Heart right ventricle (tissue), 16 donors: Measurements from ENCODE around the gene SPATA16. TPM values are rescaled to one million over a fixed set of nuclear protein-coding genes. Genes with fewer than 3 reads are reported as not detected.

Experiments used
- ATAC-seq, 8 donors: fragments of 200-7000 bp; cut with Tn5 transposase; one replicate each; pipeline ENCODE4 v1.9.1; 2020; ENCODE audit warnings: mild to moderate bottlenecking in 8 of 8, moderate library complexity in 8 of 8, moderate number of reproducible peaks in 1 of 8
- DNase-seq, 2 donors: peaks; one replicate each; pipeline ENCODE4 v3.0.0-alpha.2; 2020
- H3K27ac ChIP-seq, 10 donors: fragments of 200-600 bp; sonication (generic) in 2 of 10; one replicate each; pipeline versions ENCODE4 v1.5.0 to v1.8.0; 2020 to 2022; ENCODE audit warnings: mild to moderate bottlenecking in 3 of 10
- H3K27me3 ChIP-seq, 7 donors: fragments of 200-600 bp; one replicate each; pipeline ENCODE4 v1.8.0; 2021 to 2022; ENCODE audit warnings: mild to moderate bottlenecking in 2 of 7
- H3K36me3 ChIP-seq, 9 donors: fragments of 200-600 bp; sonication (generic) in 1 of 9; one replicate each; pipeline versions ENCODE4 v1.5.0 to v1.8.0; 2020 to 2022; ENCODE audit warnings: mild to moderate bottlenecking in 2 of 9
- H3K4me1 ChIP-seq, 9 donors: fragments of 200-600 bp; sonication (generic) in 1 of 9; one replicate each; pipeline versions ENCODE4 v1.5.0 to v1.8.0; 2020 to 2022; ENCODE audit warnings: mild to moderate bottlenecking in 4 of 9
- H3K4me3 ChIP-seq, 10 donors: fragments of 200-600 bp; sonication (generic) in 2 of 10; one replicate each; pipeline versions ENCODE4 v1.5.0 to v1.8.0; 2020 to 2022; ENCODE audit warnings: mild to moderate bottlenecking in 7 of 10, moderate library complexity in 2 of 10
- H3K9me3 ChIP-seq, 11 donors: fragments of 200-600 bp in 10 of 11; sonication (generic) in 2 of 11; one replicate each; pipeline versions ENCODE4 v1.5.0 to v1.8.0; 2013 to 2022; ENCODE audit warnings: mild to moderate bottlenecking in 2 of 11, control low read depth in 1 of 11, moderate library complexity in 1 of 11
- CTCF ChIP-seq, 9 donors: fragments of 200-600 bp; sonication (generic) in 2 of 9; IDR thresholded peaks; one replicate each; pipeline versions ENCODE4 v1.5.0 to v1.8.0; 2021 to 2022; ENCODE audit warnings: antibody characterized with exemption in 9 of 9, mild to moderate bottlenecking in 5 of 9, moderate library complexity in 1 of 9
- WGBS, 2 donors: extraction: QIAGEN DNeasy Blood & Tissue Kit; methylation state at CpG; one replicate each; pipeline ENCODE4 v1.1.7; 2013; ENCODE audit warnings: inconsistent platforms in 1 of 2; 5-methylcytosine and 5-hydroxymethylcytosine counted together
- intact Hi-C, 10 donors: fragments of 100-400 bp; cut with DNase I; formaldehyde crosslinking; loops; one replicate each; pipeline versions ENCODE4 v1.11.1 to v1.14.2; 2022
- polyA plus RNA-seq, 2 donors: library from polyadenylated mRNA; stranded (reverse); fragments of 200-250 nt; gene quantifications; one replicate each; pipeline ENCODE4 v1.2.3, GENCODE V29; 2013
- total RNA-seq, 10 donors: library from RNA; stranded (reverse); fragmentation: NEBNext Ultra II Directional in 3 of 10; extraction: Animal tissue kit (Norgen Biotek cat#: 25700) in 3 of 10; gene quantifications; one replicate each; pipeline versions ENCODE4 v1.2.1 to v1.2.4, GENCODE V29; 2021 to 2023
- donor health status: Arrhythmogenic right ventricular cardiomyopathy.
- donor health status: ischemic (EF 13 %, LVEDD 7.1; RV severe dilation, severe dysfunction).
- donor health status: healthy with polysubstance abuse.
- donor health status: DM: no; HTN: yes; CAD: no.
- donor health status: DM: no; HTN: no; CAD: no.
- donor health status: ischemic (EF 25% LVEDD 6.9; RV normal size, moderate dysfunction).
- donor health status: ischemic (EF 25% LVEDD 5.7; RV mildly dilated, moderate dysfunction).
- donor health status: healthy.
- donor health status: DM: yes; HTN: yes; CAD: no.
- donor health status: Ischemic cardiomyopathy.
- donor health status: ischemic (EF 35%, LVEDD 5.7; RV mildly dilated, moderate dysfunction).
- donor health status: nonischemic (EF 11% LVEDD 7.7; RV severe dilation, severe dysfunction).
- donor health status: DM: yes; HTN: yes; CAD: no.
- donor health status: PGD.
- donor health status: ischemic (EF 29% LVEDD 5.4; RV normal size, mild dysfunction).
- donor health status: nonischemic (EF 23%, LVEDD 6.1; RV moderate dilation, normal function).

SPATA16 gene
- total and polyA plus RNA-seq, 12 donors, result not detected

DNA sequence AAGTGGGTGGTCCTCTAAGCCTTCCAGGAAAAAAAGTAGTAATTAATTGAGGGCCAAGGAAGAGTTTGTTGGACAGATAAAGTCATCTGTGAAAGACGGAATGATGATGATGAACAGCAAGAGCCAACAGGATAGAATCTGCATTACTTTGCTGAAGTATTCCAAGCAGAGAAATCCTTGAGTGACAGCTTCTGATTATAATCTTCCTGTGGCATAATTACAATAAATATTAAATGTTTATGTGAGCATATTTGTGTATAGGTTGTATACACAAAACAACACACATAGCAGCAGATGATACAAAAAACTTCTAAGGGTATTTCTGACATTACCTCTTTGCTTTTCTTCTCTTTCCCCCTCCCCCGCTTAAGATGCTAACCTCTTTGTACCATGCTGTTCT is 147.6 kb downstream of the SPATA16 start:
- intact Hi-C loops, result loop anchor here in 1 of 10 donors (10.0 kb wide), 1 partner anchor 401 kb away; the partner anchor contains the start of gene NLGN1
- no peak for TF ChIP-seq CTCF (IDR thresholded peaks at IDR 0.05)
- Histone ChIP-seq H3K9me3 (peaks cover 0 to 5% (median 0%) of the 10 kb centered on the region in 11 donors), H3K4me3 (no peak overlapping the region), H3K4me1 (no peaks in the 10 kb centered on the region), H3K27me3 (no peaks in the 10 kb centered on the region), H3K27ac (no peak overlapping the region), H3K36me3 (no peaks in the 10 kb centered on the region)
- WGBS, 2 donors, result 81 to 85% methylated on average over 2 of the region's 2 CpGs
- ATAC-seq (no peak), DNase-seq (no peak)

GRCh38 chr3:172991424-172991996 is 149.5 kb downstream of the SPATA16 start:
- ATAC-seq (no peak), DNase-seq (no peak)
- H3K36me3 ChIP-seq, result no peaks in the 10 kb centered on the region
- peaks cover 0 to 4% (median 0%) of the 10 kb centered on the region in 9 donors for H3K4me1 ChIP-seq
- H3K27me3 ChIP-seq, result no peaks in the 10 kb centered on the region
- H3K4me3 ChIP-seq, result no peak overlapping the region
- H3K9me3 ChIP-seq, result no peaks in the 10 kb centered on the region
- intact Hi-C loops, result loop anchor here in 1 of 10 donors (10.0 kb wide), 1 partner anchor 403 kb away; the partner anchor contains the start of gene NLGN1
- no peak for TF ChIP-seq CTCF (IDR thresholded peaks at IDR 0.05)
- no peak overlapping the region for H3K27ac ChIP-seq
- 79 to 81% methylated on average over 3 of the region's 3 CpGs for WGBS, 2 donors

DNA sequence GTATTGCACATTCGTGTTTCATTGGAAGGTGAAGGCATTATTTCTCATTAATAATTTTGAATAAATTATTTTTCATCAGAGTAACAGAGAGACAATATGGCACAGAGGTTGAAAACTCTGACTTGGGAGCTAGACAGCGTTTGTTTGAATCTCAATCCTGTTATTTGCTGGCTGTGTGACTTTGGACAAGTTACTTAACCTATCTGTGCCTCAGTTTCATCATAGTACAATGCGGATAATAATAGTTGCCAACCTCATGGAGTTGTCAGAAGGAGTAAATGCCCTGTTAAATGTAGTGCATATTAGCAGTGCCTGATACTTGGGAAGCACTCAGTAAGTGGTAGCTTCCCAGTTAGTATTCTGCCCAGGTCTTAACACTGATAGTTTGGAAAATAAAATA is 151.7 kb downstream of the SPATA16 start:
- 92 to 94% methylated on average over 3 of the region's 3 CpGs for WGBS, 2 donors
- no peak for ATAC-seq

GRCh38 chr3:172987273-172987672 is 153.8 kb downstream of the SPATA16 start:
- Histone ChIP-seq H3K36me3 (no peaks in the 10 kb centered on the region), H3K9me3 (no peaks in the 10 kb centered on the region), H3K4me3 (no peak overlapping the region), H3K27me3 (no peaks in the 10 kb centered on the region), H3K4me1 (peaks cover 0 to 14% (median 0%) of the 10 kb centered on the region in 9 donors), H3K27ac (no peak overlapping the region)
- WGBS, 2 donors, result 55 to 65% methylated on average over 3 of the region's 3 CpGs
- peak in 6 of 9 donors; percentile 25 to 50 (median 36) for TF ChIP-seq CTCF (IDR thresholded peaks at IDR 0.05)
- ATAC-seq (no peak), DNase-seq (no peak)
- intact Hi-C loops, result loop anchor here in 5 of 10 donors (5.0 to 10.0 kb wide), 3 partner anchors 60 to 568 kb away; no protein-coding TSS in a partner anchor

More for the DNA sequence above, 151.7 kb downstream of the SPATA16 start:
- intact Hi-C loops, result loop anchor here in 5 of 10 donors (5.0 to 10.0 kb wide), 3 partner anchors 58 to 565 kb away; no protein-coding TSS in a partner anchor
- H3K27me3 ChIP-seq, result no peaks in the 10 kb centered on the region
- no peaks in the 10 kb centered on the region for H3K36me3 ChIP-seq
- H3K4me1 ChIP-seq, result peaks cover 0 to 14% (median 0%) of the 10 kb centered on the region in 9 donors
- H3K9me3 ChIP-seq, result no peaks in the 10 kb centered on the region
- TF ChIP-seq CTCF (IDR thresholded peaks at IDR 0.05), result no peak
- H3K4me3 ChIP-seq, result no peak overlapping the region
- H3K27ac ChIP-seq, result no peak overlapping the region
- DNase-seq, result no peak
